NCI-H1694 (cell line): ENCODE measurements around the gene PDE8B.
"Not testable (repeated sequence)": the region's sequence is repeated elsewhere in the genome, so short reads cannot be mapped to it uniquely, and the experiment has no call there.

ENCODE experiments used
- DNase-seq: peaks from one replicate; lab custom pipeline; 2025; lab: John Stamatoyannopoulos, UW

PDE8B gene

DNA sequence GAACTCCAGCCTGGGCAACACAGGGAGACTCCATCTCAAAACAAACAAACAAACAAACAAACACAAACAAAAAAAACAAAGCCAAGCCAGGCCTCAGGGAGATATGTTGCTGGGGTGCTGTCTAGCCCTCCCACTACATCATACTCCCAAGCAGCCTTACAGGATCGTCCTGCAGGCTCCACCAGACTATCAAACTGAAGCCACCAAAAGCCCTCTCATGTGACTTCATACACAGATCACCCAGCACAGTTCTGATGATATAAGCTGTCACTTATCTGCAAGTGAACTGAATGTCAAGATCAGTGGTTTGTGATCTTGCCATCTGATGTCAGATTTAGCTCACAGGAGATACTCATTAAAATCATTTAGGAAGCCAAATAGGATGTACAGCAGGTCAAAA, 238.4 kb downstream of the PDE8B start:
- no peak for DNase-seq

DNA sequence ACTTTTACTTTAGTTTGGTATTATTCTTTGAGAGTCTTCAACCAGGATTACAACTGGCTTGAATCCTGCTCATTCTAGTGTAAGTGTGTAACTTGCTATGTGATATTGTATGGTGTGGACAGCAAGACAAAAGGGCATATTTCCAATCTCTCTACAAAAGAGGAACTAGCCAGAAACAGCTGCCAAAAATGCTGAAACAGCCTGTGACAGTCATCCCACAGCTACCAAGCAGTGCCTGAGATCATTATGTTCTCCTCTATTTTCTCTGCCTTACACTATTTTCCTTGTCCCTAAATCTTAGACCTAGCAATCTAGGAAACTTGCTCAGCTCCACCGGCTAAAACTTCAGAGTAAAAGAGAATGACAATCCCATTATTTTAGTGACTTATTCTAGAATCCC, 238.8 kb downstream of the PDE8B start:
- DNase-seq, result no peak

DNA sequence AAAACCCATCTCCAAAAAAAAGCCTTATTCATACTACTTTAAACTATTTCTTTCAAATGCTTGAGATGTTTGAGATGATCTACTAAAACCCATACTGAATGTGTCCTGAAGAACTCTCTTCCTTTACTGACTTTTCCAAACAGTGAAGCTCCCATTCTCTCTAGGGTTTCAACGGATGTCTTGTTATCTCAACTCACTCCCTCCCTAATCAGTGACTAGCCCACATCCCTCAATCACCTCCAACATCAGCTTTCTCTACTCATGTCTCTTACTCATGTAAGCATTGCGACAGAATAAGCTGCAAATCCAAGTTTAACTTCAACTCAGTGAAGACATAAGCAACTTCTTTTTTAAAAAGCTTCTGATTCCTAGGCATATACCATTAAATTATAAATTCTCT, 239.5 kb downstream of the PDE8B start:
- DNase-seq, result no peak

DNA sequence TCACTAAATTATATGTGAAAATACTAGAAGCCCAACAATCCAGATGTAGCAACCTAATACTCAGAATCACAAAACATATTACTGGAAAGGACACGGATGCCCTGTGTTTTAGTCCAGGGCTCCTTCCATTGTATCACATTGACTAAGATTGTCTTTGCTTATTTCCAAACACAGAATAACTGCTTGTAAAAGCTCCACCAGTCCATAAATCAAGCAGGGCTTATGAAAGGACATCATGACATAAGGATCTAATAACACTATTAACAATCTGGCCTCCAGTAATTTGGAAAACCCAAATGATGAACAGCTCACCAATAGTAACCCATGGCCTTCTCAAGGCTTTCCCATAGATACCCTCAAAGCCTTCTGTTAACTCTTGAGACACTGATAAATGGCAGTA, 241.9 kb downstream of the PDE8B start:
- no peak for DNase-seq

DNA sequence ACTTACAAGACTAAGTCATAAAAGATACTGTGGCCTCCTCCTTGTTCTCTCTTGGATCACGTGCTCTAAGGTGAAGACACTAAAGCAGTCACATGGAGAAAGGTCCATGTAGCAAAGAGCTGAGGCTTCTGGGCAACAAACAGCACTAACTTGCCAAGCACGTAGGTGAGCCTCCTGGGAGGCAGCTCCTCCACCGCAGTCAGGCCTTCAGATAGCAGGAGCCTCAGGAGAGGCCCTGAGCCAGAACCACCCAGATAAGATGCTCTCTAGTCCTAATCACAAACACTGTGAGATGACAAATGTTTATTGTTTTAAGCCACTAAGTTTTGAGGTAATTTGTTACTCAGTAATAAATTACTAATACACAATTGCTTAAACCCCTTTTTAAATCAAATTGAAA, 243.6 kb downstream of the PDE8B start:
- DNase-seq, result no peak

DNA sequence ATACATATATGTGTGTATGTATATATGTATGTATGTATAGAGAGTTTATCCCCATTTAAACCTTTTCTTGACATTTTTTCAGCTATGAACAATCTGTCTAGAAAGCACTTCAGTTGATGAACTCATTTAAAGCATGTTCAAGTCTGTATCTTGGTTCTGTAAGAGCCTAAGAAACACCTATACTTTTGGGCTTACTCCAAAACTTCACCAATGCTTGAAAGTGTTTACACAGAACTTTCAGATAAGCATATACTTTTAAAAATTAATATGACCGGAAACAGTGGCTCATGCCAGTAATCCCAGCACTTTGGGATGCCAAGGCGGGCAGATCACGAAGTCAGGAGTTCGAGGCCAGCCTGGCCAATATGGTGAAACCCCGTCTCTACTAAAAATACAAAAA, 250.8 kb downstream of the PDE8B start:
- no peak for DNase-seq

DNA sequence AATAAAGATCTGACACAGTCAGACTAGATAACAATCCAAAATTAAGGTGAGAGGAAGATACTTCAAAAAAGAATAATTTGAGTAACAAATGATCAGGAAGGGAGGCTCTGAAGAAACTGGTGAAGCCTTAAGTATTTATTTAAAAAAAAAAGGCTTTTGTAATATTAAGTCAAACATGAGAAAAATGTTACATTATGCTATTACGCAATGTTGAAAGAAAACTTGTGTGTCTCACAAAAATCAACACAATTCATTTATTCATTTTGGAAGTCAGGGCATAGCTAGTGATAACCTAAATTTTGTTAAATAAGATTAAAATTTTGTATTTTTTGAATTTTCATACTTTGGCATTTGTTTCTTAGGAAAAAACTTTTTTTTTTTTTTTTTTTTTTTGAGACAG, 253.4 kb downstream of the PDE8B start:
- no peak for DNase-seq

DNA sequence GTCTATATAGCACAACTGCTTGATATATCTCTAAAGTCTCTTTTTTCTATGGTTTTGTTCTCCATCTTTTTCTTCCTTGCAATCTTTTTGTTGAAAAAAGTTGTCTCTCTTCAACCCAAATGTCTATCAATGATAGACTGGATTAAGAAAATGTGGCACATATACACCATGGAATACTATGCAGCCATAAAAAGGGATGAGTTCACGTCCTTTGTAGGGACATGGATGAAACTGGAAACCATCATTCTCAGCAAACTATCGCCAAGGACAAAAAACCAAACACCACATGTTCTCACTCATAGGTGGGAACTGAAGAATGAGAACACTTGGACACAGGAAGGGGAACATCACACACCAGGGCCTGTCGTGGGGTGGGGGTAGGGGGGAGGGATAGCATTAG, 258.4 kb downstream of the PDE8B start:
- not testable (repeated sequence) for DNase-seq

DNA sequence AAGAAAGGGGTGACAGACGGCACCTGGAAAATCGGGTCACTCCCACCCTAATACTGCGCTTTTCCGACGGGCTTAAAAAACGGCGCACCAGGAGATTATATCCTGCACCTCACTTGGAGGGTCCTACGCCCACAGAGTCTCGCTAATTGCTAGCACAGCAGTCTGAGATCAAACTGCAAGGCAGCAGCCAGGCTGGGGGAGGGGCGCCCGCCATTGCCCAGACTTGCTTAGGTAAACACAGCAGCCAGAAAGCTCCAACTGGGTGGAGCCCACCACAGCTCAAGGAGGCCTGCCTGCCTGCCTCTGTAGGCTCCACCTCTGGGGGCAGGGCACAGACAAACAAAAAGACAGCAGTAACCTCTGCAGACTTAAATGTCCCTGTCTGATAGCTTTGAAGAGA, 264.6 kb downstream of the PDE8B start:
- not testable (repeated sequence) for DNase-seq
